ENCODE results near the gene LCP2.

Gene LCP2

DNA sequence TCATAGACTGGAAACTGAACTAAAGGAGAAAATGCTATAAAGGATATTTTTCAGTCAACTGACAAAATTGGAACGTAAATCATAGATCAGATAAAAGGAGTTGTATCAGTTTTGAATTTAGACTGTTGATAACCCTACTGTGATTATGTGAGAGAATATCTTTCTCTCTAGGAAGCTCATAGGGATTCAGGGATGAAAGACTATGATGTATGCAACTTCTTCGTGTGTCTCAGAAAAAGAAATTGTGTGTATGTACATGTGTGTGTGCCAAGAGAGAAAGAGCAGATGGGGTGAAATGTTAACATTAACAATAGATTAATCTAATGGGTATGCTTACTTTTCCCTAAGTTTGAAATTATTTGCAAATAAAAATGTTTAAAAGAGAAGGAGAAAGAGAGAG, 95.5 kb downstream of the LCP2 start:
- no peak for DNase-seq

GRCh38 chr5:170201311-170201710, 96.3 kb downstream of the LCP2 start:
- no peak for DNase-seq

DNA sequence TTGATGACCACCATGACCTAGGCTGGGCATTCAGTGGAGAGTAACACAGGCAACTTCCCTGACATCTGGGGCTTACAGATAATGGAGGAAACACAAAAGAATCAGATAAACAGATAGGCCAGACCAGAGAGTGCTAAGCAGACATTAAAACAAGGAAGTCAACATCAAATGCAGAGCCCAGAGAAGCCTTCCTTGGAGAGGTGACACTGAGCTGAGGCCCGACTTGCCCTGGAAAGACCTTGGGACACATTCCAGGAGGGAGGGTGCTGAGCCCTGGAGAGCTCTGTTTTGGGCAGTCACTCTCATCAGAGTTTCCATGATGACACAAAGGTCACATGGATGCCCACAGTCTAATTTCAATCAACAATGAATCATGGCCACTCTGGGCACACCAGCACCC, 96.7 kb downstream of the LCP2 start:
- no peak for DNase-seq

All from NCI-H226 (cell line).